NCI-H446 (cell line): ENCODE measurements around the gene WDTC1.

Experiments
- DNase-seq, 2 experiments: peaks; one replicate each; lab custom pipeline; 2025; lab: John Stamatoyannopoulos, UW

WDTC1 gene

GRCh38 chr1:27301052-27301422 lies 66.6 kb downstream of the WDTC1 start:
- DNase-seq: peak in 1 of 2 experiments; percentile 62

GRCh38 chr1:27301582-27302199 lies 67.3 kb downstream of the WDTC1 start:
- DNase-seq: peak in 1 of 2 experiments; percentile 49

- no peak for DNase-seq
Measured at GRCh38 chr1:27302612-27303011, 68.2 kb downstream of the WDTC1 start.

GRCh38 chr1:27303509-27303908 lies 69.1 kb downstream of the WDTC1 start:
- no peak for DNase-seq

GRCh38 chr1:27306071-27306470 lies 71.6 kb downstream of the WDTC1 start:
- no peak for DNase-seq

GRCh38 chr1:27306892-27307761 lies 72.7 kb downstream of the WDTC1 start:
- no peak for DNase-seq

- DNase-seq: no peak
Measured at GRCh38 chr1:27307874-27308598, 73.6 kb downstream of the WDTC1 start.

- DNase-seq: no peak
Measured at GRCh38 chr1:27314169-27314568, 79.7 kb downstream of the WDTC1 start.

GRCh38 chr1:27314737-27315136 lies 80.3 kb downstream of the WDTC1 start:
- no peak for DNase-seq

GRCh38 chr1:27316860-27317259 lies 82.4 kb downstream of the WDTC1 start:
- no peak for DNase-seq

- DNase-seq: no peak
Measured at GRCh38 chr1:27318136-27318535, 83.7 kb downstream of the WDTC1 start.

GRCh38 chr1:27318596-27318995 lies 84.2 kb downstream of the WDTC1 start:
- DNase-seq: peak; percentile 58 to 93

GRCh38 chr1:27321813-27322568 lies 87.6 kb downstream of the WDTC1 start, which contains the start of gene TMEM222:
TMEM222 (plus strand) TSS chr1:27322163; CDS start chr1:27322198, 35 bp downstream.
- peak; percentile 94 to 98 for DNase-seq

- no peak for DNase-seq
Measured at GRCh38 chr1:27322569-27323240, 88.3 kb downstream of the WDTC1 start.

- DNase-seq: no peak
Measured at GRCh38 chr1:27325286-27325685, 90.9 kb downstream of the WDTC1 start.

GRCh38 chr1:27327964-27328363 lies 93.5 kb downstream of the WDTC1 start:
- DNase-seq: no peak

- no peak for DNase-seq
Measured at GRCh38 chr1:27330786-27331185, 96.4 kb downstream of the WDTC1 start.

- no peak for DNase-seq
Measured at GRCh38 chr1:27331426-27331825, 97.0 kb downstream of the WDTC1 start.

- DNase-seq: no peak
Measured at GRCh38 chr1:27331922-27332321, 97.5 kb downstream of the WDTC1 start.

- peak in 1 of 2 experiments; percentile 12 for DNase-seq
Measured at GRCh38 chr1:27332536-27333281, 98.3 kb downstream of the WDTC1 start.
